CD4-positive, alpha-beta memory T cell (primary cell): Measurements from ENCODE around the gene SAG. TPM values are rescaled to one million over a fixed set of nuclear protein-coding genes. Genes with fewer than 3 reads are reported as not detected.

Experiments
- CTCF ChIA-PET: fragments of 350-600 bp; sonication (Branson Sonifier 250); formaldehyde crosslinking; loops from one replicate; lab custom pipeline; 2021; ENCODE audit warnings: inconsistent platforms; ENCODE audit not compliant: partially characterized antibody; lab: Charles Lee
- POLR2A ChIA-PET: fragments of 350-600 bp; sonication (Branson Sonifier 250); formaldehyde crosslinking; loops from one replicate; lab custom pipeline; 2021; ENCODE audit not compliant: partially characterized antibody; lab: Charles Lee
- DNase-seq, 5 donors: peaks; one replicate each; pipeline versions ENCODE4 v3.0.0 to v3.0.0-alpha.2; 2020 to 2022; ENCODE audit warnings: mixed read lengths in 1 of 5
- H3K27ac ChIP-seq: one replicate; pipeline ENCODE4 v1.7.0; 2013; ENCODE audit warnings: low read depth, low read length
- H3K27me3 ChIP-seq: 2 replicates; pipeline ENCODE4 v1.7.0; 2013; ENCODE audit warnings: mild to moderate bottlenecking, low read length, moderate library complexity; ENCODE audit not compliant: insufficient read depth
- H3K36me3 ChIP-seq: 2 replicates; pipeline ENCODE4 v1.7.0; 2013; ENCODE audit warnings: mild to moderate bottlenecking, low read length, moderate library complexity; ENCODE audit not compliant: insufficient read depth
- H3K4me1 ChIP-seq: 2 replicates; pipeline ENCODE4 v1.7.0; 2013; ENCODE audit warnings: mild to moderate bottlenecking, low read length, moderate library complexity; ENCODE audit not compliant: insufficient read depth
- H3K4me3 ChIP-seq, 2 donors: one replicate each; pipeline ENCODE4 v1.7.0; 2013; ENCODE audit warnings: low read length in 2 of 2, mild to moderate bottlenecking in 1 of 2
- H3K9me3 ChIP-seq, 2 donors: one replicate each; pipeline ENCODE4 v1.7.0; 2013; ENCODE audit warnings: low read length in 2 of 2, control low read depth in 1 of 2; ENCODE audit not compliant: control insufficient read depth in 1 of 2
- H3K27ac Mint-ChIP-seq, 7 donors: one replicate each; pipeline ENCODE4 v1.8.0; 2020 to 2021; ENCODE audit warnings: mixed read lengths in 7 of 7, mild to moderate bottlenecking in 6 of 7, inconsistent platforms in 3 of 7, moderate library complexity in 3 of 7
- H3K27me3 Mint-ChIP-seq, 2 donors: one replicate each; pipeline ENCODE4 v1.8.0; 2020 to 2021; ENCODE audit warnings: mixed read lengths in 2 of 2
- H3K36me3 Mint-ChIP-seq, 2 donors: one replicate each; pipeline ENCODE4 v1.8.0; 2020 to 2021; ENCODE audit warnings: mixed read lengths in 2 of 2, inconsistent platforms in 1 of 2, mild to moderate bottlenecking in 1 of 2
- H3K4me1 Mint-ChIP-seq, 4 donors: one replicate each; pipeline ENCODE4 v1.8.0; 2020 to 2021; ENCODE audit warnings: mixed read lengths in 4 of 4, mild to moderate bottlenecking in 1 of 4
- H3K4me3 Mint-ChIP-seq, 8 donors: one replicate each; pipeline ENCODE4 v1.8.0; 2020 to 2021; ENCODE audit warnings: mixed read lengths in 8 of 8, mild to moderate bottlenecking in 7 of 8, moderate library complexity in 6 of 8, inconsistent platforms in 3 of 8
- H3K9me3 Mint-ChIP-seq, 8 donors: one replicate each; pipeline ENCODE4 v1.8.0; 2020 to 2021; ENCODE audit warnings: mixed read lengths in 8 of 8, mild to moderate bottlenecking in 5 of 8, inconsistent platforms in 3 of 8, moderate library complexity in 1 of 8
- intact Hi-C: fragments of 100-400 bp; cut with micrococcal nuclease; formaldehyde crosslinking; loops from one replicate; pipeline ENCODE4 v1.15.1; 2023
- polyA plus RNA-seq, 2 donors: library from polyadenylated mRNA; unstranded; fragments of 300-500 nt; fragmentation: Illumina TruSeq; gene quantifications; one replicate each; pipeline ENCODE4 v1.2.3, GENCODE V29; 2021
- total RNA-seq, 2 experiments: library from RNA; stranded (reverse); gene quantifications; one replicate each; pipeline ENCODE4 v1.2.3, GENCODE V29; 2021

Gene SAG
- total and polyA plus RNA-seq, 4 experiments from 2014 or later, result 0.06 TPM; not detected in 3

GRCh38 chr2:233263045-233263570 lies 44.5 kb upstream of the SAG start:
- no peaks in the 10 kb centered on the region for H3K27me3 Mint-ChIP-seq
- Histone ChIP-seq H3K4me1 (peaks cover 58% of the 10 kb centered on the region), H3K27ac (no peak overlapping the region), H3K27me3 (no peaks in the 10 kb centered on the region), H3K9me3 (no peaks in the 10 kb centered on the region), H3K4me3 (no peak overlapping the region), H3K36me3 (peaks cover 87% of the 10 kb centered on the region)
- no peaks in the 10 kb centered on the region for H3K9me3 Mint-ChIP-seq
- H3K27ac Mint-ChIP-seq, result peak overlapping the region; percentile 47 to 91 (median 77)
- no peak for DNase-seq
- peaks cover 45 to 77% (median 59%) of the 10 kb centered on the region in 4 donors for H3K4me1 Mint-ChIP-seq
- no peak overlapping the region for H3K4me3 Mint-ChIP-seq
- intact Hi-C loops, result loop anchor here (10.0 kb wide), 1 partner anchor 162 kb away; no protein-coding TSS in a partner anchor
- POLR2A ChIA-PET, result interaction anchor here (0.5 to 10.8 kb wide), 3 partner anchors 11 to 155 kb away, joined by 3 to 162 read pairs (median 3); partner anchors contain the start of gene ATG16L1
- CTCF ChIA-PET, result interaction anchor here (1.1 to 1.6 kb wide), 2 partner anchors 10 to 12 kb away, joined by 3 to 7 read pairs; partner anchors contain the start of gene ATG16L1
- peaks cover 68 to 94% of the 10 kb centered on the region in 2 donors for H3K36me3 Mint-ChIP-seq

GRCh38 chr2:233264667-233265066 lies 42.9 kb upstream of the SAG start:
- Histone ChIP-seq H3K27me3 (no peaks in the 10 kb centered on the region), H3K36me3 (peaks cover 71% of the 10 kb centered on the region), H3K4me1 (peaks cover 58% of the 10 kb centered on the region), H3K9me3 (no peaks in the 10 kb centered on the region), H3K4me3 (no peak overlapping the region), H3K27ac (no peak overlapping the region)
- no peaks in the 10 kb centered on the region for H3K9me3 Mint-ChIP-seq
- no peak overlapping the region for H3K4me3 Mint-ChIP-seq
- intact Hi-C loops, result loop anchor here (5.0 to 10.0 kb wide), 4 partner anchors 88 to 657 kb away; partner anchors contain the start of gene DGKD
- no peak for DNase-seq
- no peaks in the 10 kb centered on the region for H3K27me3 Mint-ChIP-seq
- H3K36me3 Mint-ChIP-seq, result peaks cover 63 to 89% of the 10 kb centered on the region in 2 donors
- ChIA-PET POLR2A (interaction anchor here (1.0 to 10.8 kb wide), 2 partner anchors 13 to 66 kb away, joined by 3 to 162 read pairs; partner anchors contain the start of gene ATG16L1), CTCF (interaction anchor here (2.0 kb wide), 1 partner anchor 13 kb away, joined by 10 read pairs; the partner anchor contains the start of gene ATG16L1)
- peaks cover 46 to 77% (median 62%) of the 10 kb centered on the region in 4 donors for H3K4me1 Mint-ChIP-seq
- peak overlapping the region; percentile 9 to 90 (median 65) for H3K27ac Mint-ChIP-seq

- Histone ChIP-seq H3K27me3 (no peaks in the 10 kb centered on the region), H3K4me3 (no peak overlapping the region), H3K4me1 (peaks cover 60% of the 10 kb centered on the region), H3K9me3 (no peaks in the 10 kb centered on the region), H3K27ac (peak overlapping the region; percentile 81), H3K36me3 (peaks cover 60% of the 10 kb centered on the region)
- no peaks in the 10 kb centered on the region for H3K9me3 Mint-ChIP-seq
- H3K36me3 Mint-ChIP-seq, result peaks cover 66 to 86% of the 10 kb centered on the region in 2 donors
- POLR2A ChIA-PET, result interaction anchor here (10.8 kb wide), 1 partner anchor 14 kb away, joined by 162 read pairs; the partner anchor contains the start of gene ATG16L1
- H3K27ac Mint-ChIP-seq, result peak overlapping the region; percentile 70 to 99 (median 97)
- H3K4me3 Mint-ChIP-seq, result peak overlapping the region in 2 of 8 donors; percentile 8 to 32
- peaks cover 45 to 77% (median 68%) of the 10 kb centered on the region in 4 donors for H3K4me1 Mint-ChIP-seq
- DNase-seq, result no peak
- no peaks in the 10 kb centered on the region for H3K27me3 Mint-ChIP-seq
- intact Hi-C loops, result loop anchor here (5.0 to 10.0 kb wide), 4 partner anchors 86 to 659 kb away; partner anchors contain the start of gene DGKD
- CTCF ChIA-PET, result interaction anchor here (0.8 to 2.0 kb wide), 4 partner anchors 10 to 34 kb away, joined by 3 to 10 read pairs (median 3); partner anchors contain the start of gene ATG16L1
These were observed 41.7 kb upstream of the SAG start for GRCh38 chr2:233265899-233266431.

- H3K36me3 Mint-ChIP-seq, result peaks cover 65 to 83% of the 10 kb centered on the region in 2 donors
- no peaks in the 10 kb centered on the region for H3K27me3 Mint-ChIP-seq
- Histone ChIP-seq H3K27ac (peak overlapping the region; percentile 81), H3K36me3 (peaks cover 56% of the 10 kb centered on the region), H3K9me3 (no peaks in the 10 kb centered on the region), H3K4me1 (peaks cover 61% of the 10 kb centered on the region), H3K27me3 (no peaks in the 10 kb centered on the region), H3K4me3 (no peak overlapping the region)
- no peaks in the 10 kb centered on the region for H3K9me3 Mint-ChIP-seq
- no peak for DNase-seq
- peaks cover 43 to 76% (median 67%) of the 10 kb centered on the region in 4 donors for H3K4me1 Mint-ChIP-seq
- ChIA-PET POLR2A (interaction anchor here (10.8 kb wide), 1 partner anchor 14 kb away, joined by 162 read pairs; the partner anchor contains the start of gene ATG16L1), CTCF (interaction anchor here (0.8 to 2.0 kb wide), 3 partner anchors 12 to 35 kb away, joined by 3 to 10 read pairs (median 3); partner anchors contain the start of gene ATG16L1)
- peak overlapping the region; percentile 96 to 99 (median 97) for H3K27ac Mint-ChIP-seq
- H3K4me3 Mint-ChIP-seq, result peak overlapping the region in 3 of 8 donors; percentile 27 to 79 (median 69)
- intact Hi-C loops, result loop anchor here (5.0 to 10.0 kb wide), 4 partner anchors 86 to 659 kb away; partner anchors contain the start of gene DGKD
These were observed 41.1 kb upstream of the SAG start for GRCh38 chr2:233266481-233266880.

GRCh38 chr2:233267516-233268245 lies 39.9 kb upstream of the SAG start:
- Histone ChIP-seq H3K36me3 (peaks cover 52% of the 10 kb centered on the region), H3K9me3 (no peaks in the 10 kb centered on the region), H3K4me1 (peaks cover 68% of the 10 kb centered on the region), H3K27ac (peak overlapping the region; percentile 81), H3K27me3 (no peaks in the 10 kb centered on the region), H3K4me3 (peak overlapping the region in 1 of 2 donors; percentile 39)
- Mint-ChIP-seq H3K36me3 (peaks cover 65 to 81% of the 10 kb centered on the region in 2 donors), H3K27ac (peak overlapping the region; percentile 96 to 99 (median 97)), H3K27me3 (no peaks in the 10 kb centered on the region), H3K4me1 (peaks cover 39 to 76% (median 64%) of the 10 kb centered on the region in 4 donors), H3K4me3 (peak overlapping the region; percentile 52 to 89 (median 79)), H3K9me3 (no peaks in the 10 kb centered on the region)
- POLR2A ChIA-PET, result interaction anchor here (0.6 to 10.8 kb wide), 37 partner anchors 8 to 952 kb away, joined by 3 to 162 read pairs (median 4); partner anchors contain the start of genes ATG16L1, DGKD, EIF4E2 and INPP5D
- peak; percentile 90 to 96 (median 93) for DNase-seq
- intact Hi-C loops, result loop anchor here (1.0 to 10.0 kb wide), 7 partner anchors 16 to 660 kb away; partner anchors contain the start of genes ATG16L1, DGKD and INPP5D
- CTCF ChIA-PET, result interaction anchor here (0.7 to 2.6 kb wide), 11 partner anchors 13 to 415 kb away, joined by 3 to 52 read pairs (median 4); partner anchors contain the start of genes ATG16L1 and DGKD

GRCh38 chr2:233270366-233270765 lies 37.2 kb upstream of the SAG start:
- ChIA-PET POLR2A (interaction anchor here (0.9 to 10.8 kb wide), 19 partner anchors 9 to 220 kb away, joined by 3 to 162 read pairs (median 5); partner anchors contain the start of genes ATG16L1, DGKD and INPP5D), CTCF (interaction anchor here (0.9 to 3.3 kb wide), 8 partner anchors 16 to 210 kb away, joined by 3 to 18 read pairs (median 4); partner anchors contain the start of genes ATG16L1 and DGKD)
- peaks cover 50 to 86% (median 73%) of the 10 kb centered on the region in 4 donors for H3K4me1 Mint-ChIP-seq
- no peaks in the 10 kb centered on the region for H3K9me3 ChIP-seq
- peak overlapping the region in 1 of 2 donors; percentile 28 for H3K4me3 ChIP-seq
- H3K27me3 Mint-ChIP-seq, result no peaks in the 10 kb centered on the region
- intact Hi-C loops, result no loop called here
- H3K36me3 ChIP-seq, result peaks cover 50% of the 10 kb centered on the region
- no peaks in the 10 kb centered on the region for H3K9me3 Mint-ChIP-seq
- H3K27ac ChIP-seq, result peak overlapping the region; percentile 81
- peak overlapping the region; percentile 95 to 98 (median 97) for H3K27ac Mint-ChIP-seq
- no peaks in the 10 kb centered on the region for H3K27me3 ChIP-seq
- peaks cover 77 to 85% of the 10 kb centered on the region in 2 donors for H3K36me3 Mint-ChIP-seq
- H3K4me1 ChIP-seq, result peaks cover 77% of the 10 kb centered on the region
- peak; percentile 33 to 54 (median 46) for DNase-seq
- peak overlapping the region; percentile 81 to 90 (median 82) for H3K4me3 Mint-ChIP-seq
